Natural killer cell (primary cell): Measurements from ENCODE around the gene TRPC6. TPM values are rescaled to one million over a fixed set of nuclear protein-coding genes. Genes with fewer than 3 reads are reported as not detected.

Experiments
- ATAC-seq, 3 donors: fragments of 150-1000 bp in 2 of 3; fragments of 200-7000 bp in 1 of 3; cut with Tn5 transposase; 1 replicate in 1 of 3; 2 replicates in 2 of 3; pipeline ENCODE4 v1.10.0; 2021; ENCODE audit warnings: mild to moderate bottlenecking in 2 of 3, moderate library complexity in 2 of 3
- DNase-seq, 2 donors: peaks; one replicate each; pipeline versions ENCODE4 v3.0.0 to v3.0.0-alpha.2; 2013 to 2021; ENCODE audit warnings: mixed read lengths in 1 of 2
- H3K27ac ChIP-seq: one replicate; pipeline ENCODE4 v1.5.1; 2013; ENCODE audit warnings: mild to moderate bottlenecking, low read length
- H3K27me3 ChIP-seq: one replicate; pipeline ENCODE4 v1.6.1; 2013; ENCODE audit warnings: low read length; ENCODE audit not compliant: control insufficient read depth, insufficient read depth
- H3K36me3 ChIP-seq: one replicate; pipeline ENCODE4 v1.6.1; 2013; ENCODE audit warnings: low read length; ENCODE audit not compliant: control insufficient read depth, insufficient read depth
- H3K4me1 ChIP-seq: one replicate; pipeline ENCODE4 v1.6.1; 2013; ENCODE audit warnings: low read length; ENCODE audit not compliant: control insufficient read depth, insufficient read depth
- H3K4me3 ChIP-seq: one replicate; pipeline ENCODE4 v1.5.1; 2013; ENCODE audit warnings: low read length
- H3K9me3 ChIP-seq: one replicate; pipeline ENCODE4 v1.6.1; 2013; ENCODE audit warnings: low read length; ENCODE audit not compliant: control insufficient read depth, insufficient read depth
- H3K27ac Mint-ChIP-seq, 2 donors: one replicate each; pipeline ENCODE4 v1.8.0; 2022; ENCODE audit warnings: mild to moderate bottlenecking in 2 of 2, mixed read lengths in 2 of 2, moderate library complexity in 1 of 2
- H3K27me3 Mint-ChIP-seq, 2 donors: one replicate each; pipeline ENCODE4 v1.8.0; 2022; ENCODE audit warnings: low read depth in 2 of 2, mixed read lengths in 2 of 2
- H3K36me3 Mint-ChIP-seq: one replicate; pipeline ENCODE4 v1.8.0; 2022; ENCODE audit warnings: mixed read lengths
- H3K4me1 Mint-ChIP-seq, 2 donors: one replicate each; pipeline ENCODE4 v1.8.0; 2022; ENCODE audit warnings: mixed read lengths in 2 of 2
- H3K4me3 Mint-ChIP-seq: one replicate; pipeline ENCODE4 v1.8.0; 2022; ENCODE audit warnings: mild to moderate bottlenecking, moderate library complexity, mixed read lengths
- H3K9me3 Mint-ChIP-seq, 2 donors: one replicate each; pipeline ENCODE4 v1.8.0; 2022; ENCODE audit warnings: mixed read lengths in 2 of 2
- CTCF ChIP-seq: fragments of 200-600 bp; IDR thresholded peaks from one replicate; pipeline ENCODE4 v1.8.0; 2022; ENCODE audit warnings: antibody characterized with exemption
- WGBS: methylation state at CpG from one replicate; pipeline ENCODE4 v1.1.7; 2013; ENCODE audit warnings: missing lambda C conversion rate; ENCODE audit not compliant: insufficient coverage; 5-methylcytosine and 5-hydroxymethylcytosine counted together
- intact Hi-C: fragments of 100-400 bp; cut with micrococcal nuclease; formaldehyde crosslinking; loops from one replicate; pipeline ENCODE4 v1.14.2; 2022
- total RNA-seq, 4 donors: library from RNA; stranded (reverse); fragments of 120-200 nt in 1 of 4; gene quantifications; one replicate each; pipeline versions ENCODE4 v1.2.3 to v1.2.4, GENCODE V29; 2013 to 2022

TRPC6 gene
- total RNA-seq, 3 donors from 2014 or later (not counting 1 experiment from before 2014, with no cell fraction given): 0.09 to 0.15 TPM; not detected in 1

GRCh38 chr11:101459020-101459419 lies 124.8 kb downstream of the TRPC6 start:
- Mint-ChIP-seq H3K27me3 (no peaks in the 10 kb centered on the region), H3K4me3 (no peak overlapping the region), H3K36me3 (no peaks in the 10 kb centered on the region), H3K4me1 (no peaks in the 10 kb centered on the region), H3K27ac (no peak overlapping the region), H3K9me3 (peaks cover 0 to 3% of the 10 kb centered on the region in 2 donors)
- ATAC-seq (no peak), DNase-seq (no peak)
- no peaks in the 10 kb centered on the region for H3K9me3 ChIP-seq
- H3K36me3 ChIP-seq: no peaks in the 10 kb centered on the region
- H3K27me3 ChIP-seq: no peaks in the 10 kb centered on the region
- H3K4me3 ChIP-seq: no peak overlapping the region
- H3K27ac ChIP-seq: no peak overlapping the region
- no peak for TF ChIP-seq CTCF
- intact Hi-C loops: no loop called here
- H3K4me1 ChIP-seq: no peaks in the 10 kb centered on the region
- WGBS: 93% methylated on average over 5 of the region's 5 CpGs

- ATAC-seq (no peak), DNase-seq (no peak)
- H3K4me3 ChIP-seq: no peak overlapping the region
- 71% methylated on average over 2 of the region's 3 CpGs for WGBS
- intact Hi-C loops: no loop called here
- H3K36me3 Mint-ChIP-seq: no peaks in the 10 kb centered on the region
- no peaks in the 10 kb centered on the region for H3K27me3 ChIP-seq
- peaks cover 0 to 2% of the 10 kb centered on the region in 2 donors for H3K9me3 Mint-ChIP-seq
- no peaks in the 10 kb centered on the region for H3K9me3 ChIP-seq
- H3K4me1 ChIP-seq: no peaks in the 10 kb centered on the region
- H3K4me3 Mint-ChIP-seq: no peak overlapping the region
- H3K27ac ChIP-seq: no peak overlapping the region
- no peak overlapping the region for H3K27ac Mint-ChIP-seq
- no peaks in the 10 kb centered on the region for H3K36me3 ChIP-seq
- no peaks in the 10 kb centered on the region for H3K27me3 Mint-ChIP-seq
- TF ChIP-seq CTCF: no peak
- no peaks in the 10 kb centered on the region for H3K4me1 Mint-ChIP-seq
These were observed 125.6 kb downstream of the TRPC6 start for GRCh38 chr11:101458161-101458560.

- intact Hi-C loops: no loop called here
- H3K27me3 ChIP-seq: no peaks in the 10 kb centered on the region
- no peaks in the 10 kb centered on the region for H3K9me3 ChIP-seq
- TF ChIP-seq CTCF: no peak
- ATAC-seq (no peak), DNase-seq (no peak)
- WGBS: 0% methylated on average over 1 of the region's 1 CpG
- H3K27ac Mint-ChIP-seq: no peak overlapping the region
- H3K27me3 Mint-ChIP-seq: no peaks in the 10 kb centered on the region
- H3K4me1 Mint-ChIP-seq: no peaks in the 10 kb centered on the region
- H3K36me3 ChIP-seq: no peaks in the 10 kb centered on the region
- no peak overlapping the region for H3K4me3 ChIP-seq
- H3K27ac ChIP-seq: no peak overlapping the region
- no peaks in the 10 kb centered on the region for H3K4me1 ChIP-seq
- peaks cover 0 to 2% of the 10 kb centered on the region in 2 donors for H3K9me3 Mint-ChIP-seq
- H3K4me3 Mint-ChIP-seq: no peak overlapping the region
- H3K36me3 Mint-ChIP-seq: no peaks in the 10 kb centered on the region
These were observed 127.0 kb downstream of the TRPC6 start for GRCh38 chr11:101456812-101457211.

GRCh38 chr11:101453682-101454081 lies 130.1 kb downstream of the TRPC6 start:
- H3K36me3 ChIP-seq: no peaks in the 10 kb centered on the region
- Mint-ChIP-seq H3K9me3 (peaks cover 2 to 4% of the 10 kb centered on the region in 2 donors), H3K4me1 (no peaks in the 10 kb centered on the region), H3K36me3 (no peaks in the 10 kb centered on the region), H3K4me3 (no peak overlapping the region), H3K27me3 (no peaks in the 10 kb centered on the region), H3K27ac (no peak overlapping the region)
- intact Hi-C loops: no loop called here
- no peak for DNase-seq
- H3K27me3 ChIP-seq: no peaks in the 10 kb centered on the region
- H3K27ac ChIP-seq: no peak overlapping the region
- no peak overlapping the region for H3K4me3 ChIP-seq
- WGBS: 79% methylated on average over 2 of the region's 2 CpGs
- no peak for ATAC-seq
- H3K9me3 ChIP-seq: no peaks in the 10 kb centered on the region
- H3K4me1 ChIP-seq: no peaks in the 10 kb centered on the region
- no peak for TF ChIP-seq CTCF
